ENCODE results near the gene RALGPS1.

DNA sequence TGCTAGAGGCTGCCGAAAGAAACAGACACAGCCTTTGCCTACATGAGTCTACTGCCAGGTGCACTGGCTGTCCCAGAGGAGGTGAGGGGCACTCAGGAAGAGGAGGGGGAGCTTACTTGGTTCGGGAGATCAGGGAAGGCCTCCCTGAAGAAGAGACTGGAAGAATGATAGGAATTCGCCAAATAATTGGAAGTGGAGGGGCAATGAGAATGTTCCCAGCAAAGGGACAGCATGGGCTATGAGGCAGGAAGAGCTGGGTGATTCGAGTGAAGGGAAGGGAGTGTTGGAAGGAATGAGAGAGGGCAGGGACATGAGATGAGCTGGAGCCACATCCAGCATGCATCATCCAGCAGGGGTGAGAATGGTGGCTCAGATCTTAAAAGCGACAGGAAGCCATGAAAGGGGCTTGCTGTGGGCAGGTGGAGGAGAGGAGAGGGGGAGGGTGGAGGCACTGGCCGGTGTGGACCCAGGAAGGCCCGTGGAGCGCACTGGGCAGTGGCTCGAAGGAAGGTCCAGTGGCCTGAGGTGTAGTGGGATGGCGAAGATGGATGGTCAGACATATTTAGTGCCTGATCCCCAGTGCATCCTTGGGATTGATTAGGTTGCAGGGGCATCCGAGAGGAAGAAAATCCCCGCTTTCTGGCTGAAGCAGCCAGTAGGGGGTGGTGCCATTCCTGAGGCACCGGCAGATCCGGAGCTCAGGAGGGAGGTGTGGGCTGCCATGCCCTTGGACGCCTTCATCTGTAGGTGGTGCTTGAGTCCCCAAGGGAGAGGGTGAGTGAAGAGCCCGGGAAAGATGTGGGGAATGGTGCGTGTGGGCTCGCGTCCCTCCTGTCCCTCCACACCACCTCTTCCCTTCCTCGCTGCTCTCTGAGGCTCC lies 296.5 kb downstream of the RALGPS1 start:
- TF ChIP-seq, protein P1, sequence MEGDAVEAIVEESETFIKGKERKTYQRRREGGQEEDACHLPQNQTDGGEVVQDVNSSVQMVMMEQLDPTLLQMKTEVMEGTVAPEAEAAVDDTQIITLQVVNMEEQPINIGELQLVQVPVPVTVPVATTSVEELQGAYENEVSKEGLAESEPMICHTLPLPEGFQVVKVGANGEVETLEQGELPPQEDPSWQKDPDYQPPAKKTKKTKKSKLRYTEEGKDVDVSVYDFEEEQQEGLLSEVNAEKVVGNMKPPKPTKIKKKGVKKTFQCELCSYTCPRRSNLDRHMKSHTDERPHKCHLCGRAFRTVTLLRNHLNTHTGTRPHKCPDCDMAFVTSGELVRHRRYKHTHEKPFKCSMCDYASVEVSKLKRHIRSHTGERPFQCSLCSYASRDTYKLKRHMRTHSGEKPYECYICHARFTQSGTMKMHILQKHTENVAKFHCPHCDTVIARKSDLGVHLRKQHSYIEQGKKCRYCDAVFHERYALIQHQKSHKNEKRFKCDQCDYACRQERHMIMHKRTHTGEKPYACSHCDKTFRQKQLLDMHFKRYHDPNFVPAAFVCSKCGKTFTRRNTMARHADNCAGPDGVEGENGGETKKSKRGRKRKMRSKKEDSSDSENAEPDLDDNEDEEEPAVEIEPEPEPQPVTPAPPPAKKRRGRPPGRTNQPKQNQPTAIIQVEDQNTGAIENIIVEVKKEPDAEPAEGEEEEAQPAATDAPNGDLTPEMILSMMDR (IDR thresholded peaks at IDR 0.05) = no peak
- TF ChIP-seq POLR2A (IDR thresholded peaks at IDR 0.05) = no peak
- TF ChIP-seq POLR2AphosphoS5 (IDR thresholded peaks at IDR 0.05; ENCODE audit: insufficient read depth in 1 of 2, low read depth in 1 of 2) = no peak

All from vagina (tissue), 2 donors.